ENCODE data around the gene ZDHHC6.
"Not testable (repeated sequence)": the region's sequence is repeated elsewhere in the genome, so short reads cannot be mapped to it uniquely, and the experiment has no call there.

The ZDHHC6 gene

DNA sequence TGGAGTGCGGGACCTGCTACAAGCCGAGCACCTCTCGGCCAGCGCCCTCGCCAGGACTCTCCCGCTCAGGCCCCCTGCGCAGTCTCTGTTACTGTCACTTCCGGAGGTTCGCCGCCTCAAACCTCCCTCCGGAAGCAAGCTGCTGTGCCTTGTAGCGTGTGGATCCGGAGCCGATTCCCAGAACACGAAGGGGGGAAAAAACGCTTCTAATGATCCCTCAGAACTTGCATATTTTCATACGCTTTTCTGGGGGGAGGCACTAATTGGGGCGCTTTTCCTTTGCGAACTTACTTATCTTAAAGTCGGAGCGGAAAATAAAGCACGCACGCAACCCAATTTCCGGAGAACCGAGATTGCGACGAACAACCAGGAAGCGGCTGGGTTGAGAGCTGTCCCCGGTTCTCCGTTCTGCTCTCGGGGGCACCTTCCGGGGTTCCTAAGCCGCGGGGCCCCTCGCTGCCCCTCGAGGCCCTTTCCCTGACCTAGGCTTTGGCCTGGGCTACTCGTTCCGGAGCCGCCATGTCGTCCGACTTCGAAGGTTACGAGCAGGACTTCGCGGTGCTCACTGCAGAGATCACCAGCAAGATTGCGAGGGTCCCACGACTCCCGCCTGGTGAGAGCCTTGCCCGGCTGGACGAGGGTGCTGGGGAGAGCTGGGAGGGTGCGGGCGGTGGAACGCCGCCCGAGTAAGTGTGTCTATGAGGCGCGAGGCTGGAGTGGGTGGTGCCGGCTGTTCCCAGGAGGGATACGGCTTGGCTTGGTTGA is at the start of gene ZDHHC6, which contains the start of gene VTI1A:
Gene ZDHHC6 (minus strand): TSS at position 60 of the 765 bp plus-strand sequence. CDS start 1,478 bp downstream, outside the sequence.
Gene VTI1A (plus strand): TSS at position 361 of the 765 bp plus-strand sequence. CDS start 159 bp downstream, at position 520.
- DNase-seq = peak in 1 of 2 experiments; percentile 48

DNA sequence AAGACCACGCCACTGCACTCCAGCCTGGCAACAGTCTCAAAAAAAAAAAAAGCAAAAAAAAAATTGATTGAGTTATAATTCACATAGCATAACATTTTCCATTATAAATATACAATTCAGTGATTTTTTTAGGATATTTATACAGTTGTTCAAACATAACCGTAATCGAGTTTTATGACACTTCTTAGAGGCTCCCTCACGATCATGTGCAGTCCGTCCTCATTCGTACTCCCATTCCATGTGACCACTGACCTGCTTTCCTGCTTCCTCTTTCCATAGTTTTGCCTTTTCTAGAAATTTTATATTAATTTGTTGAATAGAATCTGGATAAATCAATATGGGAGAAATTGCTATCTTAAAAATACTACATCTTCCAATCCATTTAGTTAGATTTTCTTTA is 46.0 kb upstream of the ZDHHC6 start:
- DNase-seq = no peak

DNA sequence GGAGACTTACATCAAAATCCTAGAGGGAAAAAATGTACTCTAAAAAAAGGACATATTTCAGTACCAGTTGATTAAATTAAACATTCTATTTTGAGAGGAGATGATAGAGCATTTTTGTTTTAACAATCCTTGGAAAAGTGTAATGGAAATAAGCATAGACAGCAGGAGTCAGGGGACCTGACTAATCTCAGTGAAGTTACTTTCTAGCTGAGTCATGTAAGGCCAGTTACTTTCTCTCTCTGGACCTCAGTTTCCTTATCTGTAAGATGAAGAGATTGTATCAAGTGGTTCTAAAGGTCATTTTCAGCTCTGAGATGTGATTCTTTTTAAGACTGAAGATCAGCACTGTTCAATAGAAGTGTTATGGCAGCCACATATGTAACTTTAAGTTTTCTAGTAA is 44.4 kb upstream of the ZDHHC6 start:
- DNase-seq = no peak

DNA sequence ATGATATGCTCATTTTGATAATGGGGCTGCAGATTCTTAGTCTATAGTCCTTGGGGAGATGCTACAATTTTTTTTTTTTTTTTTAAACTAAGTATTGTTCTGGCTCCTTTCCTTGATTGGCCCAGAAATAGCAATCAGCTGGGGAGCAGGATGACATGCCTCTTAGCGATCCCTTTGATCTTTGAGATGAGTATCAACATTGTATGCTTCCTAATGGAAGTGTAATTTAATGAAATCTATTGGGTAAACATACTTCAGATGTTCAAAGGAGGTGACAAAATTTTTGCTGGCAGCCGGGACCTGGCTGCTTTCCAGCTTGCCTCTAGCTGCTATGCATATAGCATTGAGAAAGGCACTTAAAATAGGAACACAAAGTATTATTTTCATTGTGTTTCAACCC is 43.8 kb upstream of the ZDHHC6 start:
- no peak for DNase-seq

- DNase-seq = no peak
Measured at GRCh38 chr10:112487964-112488363, 41.2 kb upstream of the ZDHHC6 start.

DNA sequence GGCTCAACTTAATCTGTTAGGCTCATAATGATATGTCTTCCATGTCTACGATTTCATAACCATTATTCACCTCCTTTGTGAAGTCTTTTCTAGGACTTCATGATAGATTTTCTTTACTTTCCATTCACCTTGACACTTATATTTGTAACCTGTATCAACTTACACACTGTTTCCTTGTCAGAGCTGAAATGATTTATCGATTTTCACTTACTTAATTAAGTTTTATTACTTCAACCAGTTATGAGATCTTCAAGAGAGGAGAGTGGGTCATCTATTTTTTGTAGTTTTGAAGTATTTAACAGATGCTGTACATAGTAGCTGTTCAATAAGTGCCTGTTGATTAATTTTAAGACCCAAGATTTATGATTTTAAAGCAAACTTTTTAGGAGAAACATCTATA is 37.7 kb upstream of the ZDHHC6 start:
- no peak for DNase-seq

DNA sequence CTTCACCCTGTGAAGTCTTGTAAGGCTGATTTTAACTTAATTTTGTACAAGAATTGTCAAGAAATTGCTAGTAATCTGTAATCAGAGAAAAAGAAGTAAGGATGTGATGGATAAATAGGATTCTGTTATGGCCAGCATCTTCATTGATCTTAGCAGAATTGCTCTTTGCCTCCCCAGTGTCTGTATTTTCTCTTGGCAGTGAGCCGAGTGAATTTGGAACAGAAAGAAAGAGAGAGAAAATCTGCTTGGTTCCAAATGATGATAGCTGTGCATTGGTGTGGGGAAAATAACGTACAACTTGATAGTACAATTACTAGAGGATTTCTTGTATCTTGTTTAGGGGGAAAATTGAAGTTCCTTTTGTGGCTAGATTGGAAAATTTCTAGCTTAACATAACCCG is 34.9 kb upstream of the ZDHHC6 start:
- no peak for DNase-seq

DNA sequence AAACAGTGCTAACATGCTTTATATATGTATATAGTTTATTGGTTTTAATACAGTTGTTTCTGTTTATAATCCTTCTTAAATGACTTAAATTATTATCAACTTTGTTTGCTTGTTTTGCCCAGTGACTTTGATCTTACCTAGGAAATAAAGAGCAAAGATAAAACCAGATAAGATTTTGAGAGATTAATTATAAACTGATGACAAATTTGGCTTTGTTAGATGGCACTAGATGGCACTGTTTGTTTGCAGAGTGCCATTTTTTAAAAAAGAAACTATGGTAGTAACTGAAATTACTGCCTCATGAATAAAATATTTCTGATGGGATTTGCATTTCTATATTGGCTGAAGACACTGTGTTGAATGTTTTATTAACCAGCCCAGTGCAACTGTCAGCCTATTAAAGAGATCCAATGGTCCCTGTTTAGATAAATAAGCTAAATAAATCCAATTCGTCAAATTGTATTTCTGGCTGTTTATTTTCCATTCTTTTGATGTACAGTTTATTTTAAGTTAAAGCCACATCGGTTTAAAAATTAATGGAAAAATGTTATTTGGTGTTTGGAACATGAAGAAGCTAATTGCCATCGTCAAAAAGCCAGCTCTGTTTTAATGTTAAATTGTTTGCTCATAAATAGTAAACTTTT is 29.0 kb upstream of the ZDHHC6 start:
- DNase-seq = no peak

DNA sequence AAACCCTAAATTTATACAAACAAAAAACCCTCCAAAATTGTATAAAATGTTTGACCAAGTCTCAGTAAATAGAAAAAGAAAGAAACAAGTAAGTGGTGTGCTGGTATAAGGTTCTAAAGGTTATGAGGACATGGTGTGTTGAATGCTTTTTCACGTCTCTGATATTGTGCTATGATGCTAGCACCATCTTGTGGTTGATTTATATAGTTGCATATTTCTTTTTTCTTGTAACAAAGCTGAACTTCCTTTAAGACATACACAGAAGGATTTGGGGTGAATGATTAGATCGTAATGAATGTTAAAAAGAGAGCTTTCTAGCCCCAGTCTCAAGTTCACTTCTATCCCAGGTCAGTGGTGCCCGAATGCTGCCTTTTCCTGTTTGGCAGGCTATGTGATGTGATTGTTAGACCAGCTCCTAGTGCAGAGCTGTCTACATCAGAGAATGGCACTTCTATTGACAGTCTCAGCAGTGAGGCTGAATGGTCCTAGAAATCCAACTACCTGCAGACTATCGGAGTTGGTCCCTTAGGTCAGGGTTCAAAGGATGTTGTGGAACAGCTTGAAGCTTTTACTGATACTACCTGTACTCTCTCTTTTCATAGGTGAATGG is 25.3 kb upstream of the ZDHHC6 start:
- DNase-seq = peak in 1 of 2 experiments; percentile 35

DNA sequence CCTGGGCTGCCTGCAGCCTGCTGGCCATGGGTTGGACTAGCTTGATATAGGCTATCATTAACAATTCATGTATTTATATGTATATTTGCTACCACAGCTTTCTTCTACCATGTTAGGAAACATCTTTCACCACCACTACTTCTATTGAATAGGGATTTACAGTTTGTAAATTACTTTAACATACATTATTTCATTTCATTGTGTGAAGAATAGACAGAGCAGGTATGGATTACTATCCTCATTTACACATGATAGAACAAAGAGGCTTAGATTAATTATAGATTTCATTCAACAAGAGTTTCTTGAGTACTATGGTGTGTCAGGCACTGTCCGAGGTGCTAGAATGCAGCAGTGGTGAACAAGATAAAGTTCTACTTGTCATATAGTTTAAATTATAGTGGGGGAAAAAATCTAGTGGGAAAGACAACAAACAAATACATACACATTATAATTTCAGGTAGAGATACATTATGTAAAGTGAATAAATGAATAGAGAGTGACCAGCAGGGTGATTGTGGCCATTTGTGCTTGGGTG is 20.9 kb upstream of the ZDHHC6 start:
- no peak for DNase-seq

DNA sequence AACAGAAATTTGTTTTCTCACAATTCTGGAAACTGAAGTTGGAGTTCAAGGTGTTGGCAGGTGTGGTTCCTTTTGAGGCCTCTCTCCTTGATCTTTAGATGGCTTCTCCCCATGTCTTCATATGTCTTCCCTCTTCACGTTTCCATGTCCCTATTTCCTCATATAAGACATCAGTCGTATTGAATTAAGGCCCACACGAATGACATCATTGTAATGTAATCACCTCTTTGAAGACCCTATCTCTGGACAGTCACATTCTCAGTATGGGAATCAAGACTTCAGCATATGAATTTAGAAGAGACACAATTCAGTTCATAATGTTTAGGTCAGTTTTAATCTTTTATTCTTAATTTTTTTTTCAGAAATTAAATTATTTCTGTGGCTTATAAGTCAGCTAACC is 20.1 kb upstream of the ZDHHC6 start:
- no peak for DNase-seq

GRCh38 chr10:112465299-112465883 is 18.7 kb upstream of the ZDHHC6 start:
- no peak for DNase-seq

- DNase-seq = not testable (repeated sequence)
Measured at GRCh38 chr10:112464074-112464473, 17.4 kb upstream of the ZDHHC6 start.

DNA sequence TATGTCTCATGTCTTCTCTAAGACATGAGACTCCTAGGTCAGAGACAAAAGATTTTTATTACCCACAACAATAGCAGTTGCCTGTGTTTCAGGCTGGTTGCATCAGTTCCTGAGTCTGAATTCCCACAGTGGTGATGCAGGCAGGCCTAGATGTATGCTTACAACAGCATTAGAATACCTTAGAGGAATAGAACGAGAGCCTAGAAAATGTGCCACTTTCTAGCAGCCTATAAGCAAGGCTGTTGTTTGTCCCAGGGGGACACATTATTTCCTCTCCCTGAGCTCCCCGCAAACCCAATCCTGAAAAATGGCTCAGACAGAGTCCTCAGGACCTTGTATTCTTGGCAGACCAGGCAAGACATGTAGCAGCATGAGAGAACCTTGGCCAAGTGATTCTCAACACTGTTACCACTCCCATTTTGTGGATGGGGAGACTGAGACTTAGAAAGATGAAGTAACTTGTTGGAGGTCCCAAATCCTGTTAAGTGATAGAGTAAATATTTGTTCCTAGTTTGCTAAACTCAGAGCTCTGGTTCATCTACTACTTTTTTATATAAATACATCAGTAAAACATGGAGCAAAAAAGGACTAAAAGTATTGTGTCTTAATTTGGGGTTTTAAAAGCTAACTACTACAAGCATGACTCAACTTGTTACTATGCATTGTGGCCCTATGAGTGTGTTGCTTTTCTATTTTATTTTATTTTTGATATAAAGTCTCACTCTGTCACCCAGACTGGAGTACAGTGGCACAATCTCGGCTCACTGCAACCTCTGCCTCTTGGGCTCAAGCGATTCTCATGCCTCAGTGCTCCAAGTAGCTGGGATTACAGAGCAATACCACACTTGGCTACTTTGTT is 14.5 kb upstream of the ZDHHC6 start:
- DNase-seq = no peak

DNA sequence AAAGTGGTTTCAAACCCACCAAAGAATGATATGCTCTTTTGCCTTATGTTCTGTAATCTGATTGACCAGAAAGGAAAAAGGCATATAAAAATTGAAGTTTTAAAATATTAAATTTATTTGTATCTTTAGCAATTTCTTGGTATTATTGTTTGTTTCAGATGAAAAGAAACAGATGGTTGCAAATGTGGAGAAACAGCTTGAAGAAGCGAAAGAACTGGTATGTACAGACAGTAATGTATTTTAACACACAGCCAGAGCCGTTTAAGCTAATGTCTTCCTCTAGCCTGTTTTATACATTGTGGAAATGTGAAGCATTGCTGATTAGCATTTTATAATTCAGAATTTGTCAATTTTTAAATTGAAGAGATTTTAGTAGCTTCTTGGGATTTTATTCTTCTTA is 13.7 kb upstream of the ZDHHC6 start:
- DNase-seq = no peak

DNA sequence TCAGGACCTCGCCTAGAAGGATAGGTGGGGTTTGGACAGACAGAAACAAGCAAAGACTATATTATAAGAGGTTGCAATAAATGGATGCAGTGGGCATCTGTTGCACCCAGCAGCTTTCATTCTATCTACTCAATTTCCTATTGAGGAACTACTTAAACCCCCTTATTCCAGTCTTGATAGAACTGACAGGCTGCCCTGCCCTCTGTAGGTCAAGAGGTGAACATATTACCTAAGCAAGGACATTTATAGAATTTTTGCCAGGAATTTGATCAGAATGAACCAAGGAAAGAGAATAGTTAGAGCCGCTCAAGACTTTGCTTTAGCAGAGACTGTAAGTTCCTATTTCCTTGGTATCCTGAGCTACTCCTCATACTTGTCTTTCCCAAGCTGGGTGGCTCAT is 9.8 kb upstream of the ZDHHC6 start:
- no peak for DNase-seq

DNA sequence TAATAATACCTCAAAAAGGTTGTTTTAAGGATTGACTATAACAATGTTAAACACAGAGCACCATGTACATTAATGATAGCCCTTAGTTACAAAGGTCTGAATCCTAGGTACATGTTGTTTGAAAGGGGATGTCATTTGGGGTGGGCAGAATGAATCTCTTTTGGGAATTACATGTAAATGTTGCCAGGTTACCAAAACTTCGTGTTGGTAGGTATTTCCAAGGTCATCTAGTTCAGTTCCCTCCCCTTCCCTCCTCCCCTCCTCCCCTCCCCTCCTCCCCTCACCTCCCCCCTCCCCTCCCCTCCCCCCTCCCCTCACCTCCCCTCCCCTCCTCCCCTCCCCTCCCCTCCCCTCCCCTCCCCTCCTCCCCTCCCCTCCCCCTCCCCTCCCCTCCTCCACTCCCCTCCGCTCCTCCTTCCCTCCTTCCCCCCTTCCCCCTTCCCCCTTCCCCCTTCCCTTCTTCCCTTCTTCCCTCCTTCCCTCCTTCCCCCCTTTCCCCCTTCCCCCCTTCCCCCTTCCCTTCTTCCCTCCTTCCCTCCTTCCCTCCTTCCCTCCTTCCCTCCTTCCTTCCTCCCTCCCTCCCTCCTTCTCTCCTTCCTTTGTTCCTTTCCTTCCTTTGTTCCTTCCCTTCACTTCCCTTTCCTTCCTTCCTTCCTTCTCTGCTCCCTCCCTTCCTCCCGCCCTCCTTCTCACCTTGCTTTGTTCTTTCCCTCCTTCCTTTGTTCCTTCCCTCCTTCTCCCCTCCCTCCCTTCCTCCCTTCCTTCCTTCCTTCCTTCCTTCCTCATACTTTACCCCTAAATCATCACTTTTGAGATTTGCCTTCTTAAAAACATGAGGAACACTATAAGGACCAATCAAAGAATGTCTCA is 8.4 kb upstream of the ZDHHC6 start:
- DNase-seq = no peak

- no peak for DNase-seq
Measured at GRCh38 chr10:112448888-112449287, 2.2 kb upstream of the ZDHHC6 start.

GRCh38 chr10:112447620-112447928 is 860 bp upstream of the ZDHHC6 start:
- DNase-seq = no peak

GRCh38 chr10:112446055-112446854 is 459 bp downstream of the ZDHHC6 start:
- no peak for DNase-seq

GRCh38 chr10:112442063-112442462 is 4.7 kb downstream of the ZDHHC6 start:
- no peak for DNase-seq
